HG03159 (cell line): ENCODE measurements around the gene GSTT4.
"Not testable (repeated sequence)": the region's sequence is repeated elsewhere in the genome, so short reads cannot be mapped to it uniquely, and the experiment has no call there.

Experiments used
- ATAC-seq: cut with Tn5 transposase; IDR thresholded peaks from one replicate; pipeline ENCODE4 v1.9.1; 2021; ENCODE audit warnings: mild to moderate bottlenecking, moderate library complexity; ENCODE audit not compliant: unreplicated experiment

Gene GSTT4

GRCh38 chr22:24005201-24005600, at the start of gene GSTT4:
Gene GSTT4, minus strand, starts transcription at chr22:24005453. Its CDS starts 97 bp downstream, at chr22:24005356.
- no peak for ATAC-seq

GRCh38 chr22:24054356-24054755, 49.1 kb upstream of the GSTT4 start:
- no peak for ATAC-seq

- no peak for ATAC-seq
These were observed 48.4 kb upstream of the GSTT4 start for GRCh38 chr22:24053481-24054226.

GRCh38 chr22:24051568-24051967, 46.3 kb upstream of the GSTT4 start:
- ATAC-seq, result no peak

- no peak for ATAC-seq
These were observed 45.8 kb upstream of the GSTT4 start for GRCh38 chr22:24051028-24051427.

- no peak for ATAC-seq
These were observed 44.7 kb upstream of the GSTT4 start for GRCh38 chr22:24049978-24050377.

GRCh38 chr22:24049211-24049610, 44.0 kb upstream of the GSTT4 start:
- no peak for ATAC-seq

DNA sequence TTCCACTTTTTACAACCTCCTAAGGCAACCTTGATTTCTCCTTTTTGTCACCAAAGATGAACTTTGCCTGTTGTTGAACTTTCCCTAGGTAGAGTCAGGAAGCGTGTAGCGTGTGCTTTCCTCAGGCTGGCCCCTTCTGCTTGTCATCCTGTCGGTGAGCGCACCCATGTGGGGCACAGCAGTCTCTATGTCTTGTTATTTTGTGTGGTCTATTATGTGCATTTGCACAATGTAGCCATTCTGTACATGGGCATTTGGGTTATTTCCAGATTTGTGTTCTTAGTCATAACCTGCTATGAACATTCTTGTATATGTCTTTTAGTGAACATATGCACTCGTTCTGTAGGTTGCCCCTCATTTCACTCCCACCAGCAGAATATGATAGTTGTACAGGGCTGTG, 40.8 kb upstream of the GSTT4 start:
- ATAC-seq, result no peak

DNA sequence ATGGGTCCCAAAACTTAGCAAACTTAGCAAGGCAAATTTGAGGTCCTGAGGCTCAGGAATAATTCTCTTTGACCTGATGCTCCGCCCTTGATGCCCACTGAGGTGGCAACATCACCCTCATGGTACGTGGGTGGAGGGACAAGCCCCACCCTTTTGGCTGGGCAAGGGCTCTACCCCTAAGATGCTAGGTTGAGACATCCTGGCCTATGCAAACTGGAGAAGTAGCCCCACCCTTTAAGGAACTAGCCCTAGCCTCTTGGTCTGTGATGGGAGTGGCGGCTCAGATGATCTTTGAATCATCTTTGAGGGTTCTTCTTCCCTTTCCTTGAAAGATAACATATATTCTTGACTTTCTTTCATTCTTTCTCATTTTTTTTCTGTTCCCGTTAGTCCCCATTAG, 38.7 kb upstream of the GSTT4 start:
- ATAC-seq, result no peak

GRCh38 chr22:24043465-24043864, 38.2 kb upstream of the GSTT4 start:
- ATAC-seq, result not testable (repeated sequence)

- no peak for ATAC-seq
These were observed 35.7 kb upstream of the GSTT4 start for GRCh38 chr22:24040946-24041345.

GRCh38 chr22:24039046-24039445, 33.8 kb upstream of the GSTT4 start:
- no peak for ATAC-seq

DNA sequence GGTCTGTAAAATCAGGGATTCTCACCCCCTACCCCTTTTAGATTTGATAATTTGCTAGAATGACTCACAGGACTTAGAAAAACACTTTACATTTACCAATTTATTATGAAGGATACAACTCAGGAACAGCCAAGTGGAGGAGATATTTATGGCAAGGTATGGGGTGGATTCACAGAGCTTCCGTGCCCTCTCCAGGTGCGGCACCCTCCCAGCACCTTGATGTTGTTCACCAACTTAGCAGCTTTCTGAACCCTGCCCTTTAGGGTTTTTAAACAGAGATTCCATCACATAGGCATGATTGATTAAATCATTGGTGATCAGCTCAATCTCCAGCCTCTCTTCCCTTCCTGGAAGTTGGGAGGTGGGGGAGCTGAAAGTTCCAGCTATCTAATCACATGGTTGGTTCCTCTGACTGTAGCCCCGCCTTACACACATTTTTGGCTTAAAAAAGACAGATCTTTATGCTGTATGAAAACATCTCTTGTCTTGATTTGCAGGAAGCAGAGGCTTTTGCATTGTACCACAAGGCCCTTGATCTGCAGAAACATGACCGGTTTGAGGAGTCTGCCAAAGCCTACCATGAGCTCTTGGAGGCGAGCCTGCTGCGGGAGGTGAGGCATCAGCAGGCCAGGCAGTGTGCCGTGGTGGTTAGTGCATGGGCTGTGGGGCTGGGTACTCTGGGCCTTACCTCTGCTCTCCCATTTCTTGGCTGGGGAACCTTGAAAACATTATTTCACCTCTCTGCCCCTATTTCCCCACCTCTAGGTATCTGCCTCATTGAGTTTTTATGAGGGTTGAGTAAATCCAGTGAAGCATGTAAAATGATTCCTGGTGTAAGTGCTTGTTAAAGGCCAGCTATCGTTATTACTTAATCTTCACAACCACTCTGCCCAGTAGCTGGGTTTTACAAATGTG, 32.9 kb upstream of the GSTT4 start:
- no peak for ATAC-seq

DNA sequence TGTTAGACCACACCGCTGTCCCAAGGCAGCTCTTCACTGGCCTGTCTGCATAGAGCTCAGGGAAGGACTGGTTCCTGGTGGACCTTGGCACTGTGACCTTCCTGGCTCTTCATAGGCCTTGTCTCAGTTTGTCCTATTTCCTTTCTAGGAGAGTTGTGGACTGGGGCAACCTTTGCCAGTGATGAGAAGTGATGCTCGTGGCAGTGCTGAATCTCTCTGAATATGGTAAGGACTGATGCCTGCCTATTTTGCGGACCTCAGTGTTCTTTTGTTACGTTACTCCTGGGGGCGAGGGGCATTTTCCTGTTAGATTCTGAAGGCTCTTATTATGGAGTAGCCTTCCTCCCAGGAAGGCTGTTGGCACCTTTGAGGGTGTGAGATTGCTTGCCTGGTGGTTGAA, 30.0 kb upstream of the GSTT4 start:
- ATAC-seq, result no peak

GRCh38 chr22:24033731-24034130, 28.5 kb upstream of the GSTT4 start:
- no peak for ATAC-seq

- no peak for ATAC-seq
These were observed 25.0 kb upstream of the GSTT4 start for GRCh38 chr22:24030186-24030702.

DNA sequence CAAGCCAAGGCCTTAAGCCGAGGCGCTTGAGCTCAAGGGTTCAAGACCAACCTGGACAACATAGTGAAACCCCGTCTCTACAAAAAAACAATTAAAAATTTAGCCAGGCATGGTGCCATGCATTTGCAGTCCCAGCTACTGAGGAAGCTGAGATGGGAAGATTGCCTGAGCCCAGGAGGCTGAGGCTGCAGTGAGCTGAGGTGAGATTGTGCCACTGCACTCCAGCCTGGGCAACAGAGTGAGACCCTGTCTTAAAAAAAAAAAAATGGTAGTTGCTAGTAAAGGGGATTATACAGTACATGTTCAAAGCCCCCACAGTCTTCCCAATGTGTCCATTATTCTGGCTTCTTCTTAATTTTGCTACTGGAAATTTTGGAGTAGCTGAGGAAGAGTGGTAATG, 24.1 kb upstream of the GSTT4 start:
- ATAC-seq, result no peak

GRCh38 chr22:24028533-24028932, 23.3 kb upstream of the GSTT4 start:
- no peak for ATAC-seq

- no peak for ATAC-seq
These were observed 22.7 kb upstream of the GSTT4 start for GRCh38 chr22:24027991-24028390.

DNA sequence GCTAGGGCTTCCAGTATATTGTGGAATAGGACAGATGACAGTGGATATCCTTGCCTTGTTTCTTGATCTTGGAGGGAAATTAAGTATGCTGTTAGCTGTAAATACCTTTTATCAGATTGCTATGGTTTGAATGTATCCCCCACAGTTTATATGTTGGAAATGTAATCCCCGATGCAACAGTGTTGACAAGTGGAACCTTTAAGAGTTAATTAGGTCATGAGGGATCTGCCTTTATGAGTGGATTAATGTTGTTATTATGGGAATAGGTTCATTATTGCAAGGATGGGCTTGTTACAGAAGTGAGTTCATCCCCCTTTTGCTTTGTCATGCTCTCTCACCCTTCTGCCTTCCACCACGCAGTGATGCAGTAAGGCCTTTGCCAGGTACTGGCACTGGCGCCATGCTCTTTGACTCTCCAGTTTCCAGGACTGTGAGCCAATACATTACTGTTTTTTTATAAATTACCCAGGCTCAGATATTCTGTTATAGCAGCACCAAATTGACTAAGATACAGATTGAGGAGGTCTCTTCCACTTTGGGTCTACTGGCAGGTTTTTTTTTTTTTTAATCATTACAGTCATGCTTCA, 22.2 kb upstream of the GSTT4 start:
- ATAC-seq, result no peak

- ATAC-seq, result no peak
These were observed 21.5 kb upstream of the GSTT4 start for GRCh38 chr22:24026733-24027132.
